GM19043 (cell line): ENCODE data around the gene TEKTIP1.
"Not testable (repeated sequence)": the region's sequence is repeated elsewhere in the genome, so short reads cannot be mapped to it uniquely, and the experiment has no call there.

Experiments used
- ATAC-seq: cut with Tn5 transposase; IDR thresholded peaks from one replicate; pipeline ENCODE4 v1.9.1; 2021; ENCODE audit warnings: low read depth; ENCODE audit not compliant: unreplicated experiment

TEKTIP1 gene

GRCh38 chr19:3507371-3508120, 31.4 kb upstream of the TEKTIP1 start:
- ATAC-seq: no peak

GRCh38 chr19:3508121-3508661, 30.8 kb upstream of the TEKTIP1 start:
- not testable (repeated sequence) for ATAC-seq

GRCh38 chr19:3508771-3509535, 30.0 kb upstream of the TEKTIP1 start:
- ATAC-seq: no peak

GRCh38 chr19:3509566-3509989, 29.4 kb upstream of the TEKTIP1 start:
- no peak for ATAC-seq

GRCh38 chr19:3510727-3511126, 28.2 kb upstream of the TEKTIP1 start:
- no peak for ATAC-seq

- no peak for ATAC-seq
Measured at GRCh38 chr19:3511506-3512251, 27.3 kb upstream of the TEKTIP1 start.

GRCh38 chr19:3512562-3513228, 26.3 kb upstream of the TEKTIP1 start:
- no peak for ATAC-seq

GRCh38 chr19:3513229-3514140, 25.5 kb upstream of the TEKTIP1 start:
- ATAC-seq: no peak

- ATAC-seq: no peak
Measured at GRCh38 chr19:3514930-3515329, 24.0 kb upstream of the TEKTIP1 start.

- ATAC-seq: no peak
Measured at GRCh38 chr19:3515891-3516422, 23.0 kb upstream of the TEKTIP1 start.

- no peak for ATAC-seq
Measured at GRCh38 chr19:3516675-3517207, 22.2 kb upstream of the TEKTIP1 start.

- ATAC-seq: no peak
Measured at GRCh38 chr19:3517638-3518037, 21.3 kb upstream of the TEKTIP1 start.

GRCh38 chr19:3518255-3518654, 20.7 kb upstream of the TEKTIP1 start:
- ATAC-seq: no peak

GRCh38 chr19:3518659-3519058, 20.3 kb upstream of the TEKTIP1 start:
- ATAC-seq: no peak

- no peak for ATAC-seq
Measured at GRCh38 chr19:3519126-3519525, 19.8 kb upstream of the TEKTIP1 start.

GRCh38 chr19:3520166-3521103, 18.5 kb upstream of the TEKTIP1 start:
- no peak for ATAC-seq

GRCh38 chr19:3521104-3521445, 17.9 kb upstream of the TEKTIP1 start:
- no peak for ATAC-seq
